GM19035 (cell line): ENCODE data around the gene CENPI.
"Not testable (repeated sequence)": the region's sequence is repeated elsewhere in the genome, so short reads cannot be mapped to it uniquely, and the experiment has no call there.

ENCODE experiments used
- ATAC-seq: cut with Tn5 transposase; IDR thresholded peaks from one replicate; pipeline ENCODE4 v1.9.1; 2021; ENCODE audit not compliant: unreplicated experiment

CENPI gene

DNA sequence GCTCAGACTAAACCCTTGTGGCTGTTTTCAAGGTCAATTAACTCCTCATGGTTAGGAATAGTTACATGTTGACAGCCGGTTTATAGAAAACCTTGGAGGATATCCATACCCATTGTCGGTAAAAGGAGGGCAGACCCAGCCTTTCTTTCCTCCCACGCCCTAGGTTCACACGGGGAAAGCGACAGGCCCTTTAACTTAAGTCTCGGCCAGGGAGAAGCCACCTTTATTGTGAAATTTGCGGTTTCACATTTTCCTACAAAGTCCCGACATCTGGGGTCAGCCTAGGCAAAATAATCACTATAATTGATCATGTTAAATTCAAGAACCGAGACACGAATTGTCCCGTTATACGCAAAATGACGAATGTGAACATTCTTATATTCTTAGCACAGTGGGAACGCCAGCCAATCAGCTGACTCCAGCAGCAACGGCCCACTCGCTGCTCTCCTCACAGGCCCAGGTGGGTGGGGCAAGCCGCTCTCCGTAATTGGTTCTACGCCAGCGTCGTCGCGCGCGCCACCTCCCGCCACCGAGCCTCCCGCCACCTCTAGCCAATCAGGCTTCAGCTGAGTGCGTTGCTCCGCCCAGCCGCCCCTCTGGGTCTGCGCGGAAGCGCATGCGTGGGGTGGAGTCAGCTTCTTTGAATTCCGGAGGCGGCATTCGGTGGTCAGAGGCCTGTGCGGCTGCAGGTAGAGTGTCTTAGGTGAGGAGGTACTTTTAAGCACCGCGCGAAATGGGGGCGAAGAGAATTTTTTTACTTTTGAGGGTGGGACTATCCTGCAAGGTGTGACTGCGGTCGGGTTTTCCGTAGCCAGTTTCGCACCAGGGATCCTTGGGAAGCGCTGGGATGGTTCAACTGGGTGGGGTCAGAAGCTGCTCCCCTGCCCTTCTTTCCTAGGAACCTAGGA, at the start of gene CENPI:
CENPI (plus strand) TSS at position 659 of the 908 bp plus-strand sequence. CDS start 2,867 bp downstream, outside the sequence.
- ATAC-seq: peak; percentile 100

GRCh38 chrX:101051153-101051548, 46.9 kb upstream of the CENPI start:
- peak; percentile 9 for ATAC-seq

DNA sequence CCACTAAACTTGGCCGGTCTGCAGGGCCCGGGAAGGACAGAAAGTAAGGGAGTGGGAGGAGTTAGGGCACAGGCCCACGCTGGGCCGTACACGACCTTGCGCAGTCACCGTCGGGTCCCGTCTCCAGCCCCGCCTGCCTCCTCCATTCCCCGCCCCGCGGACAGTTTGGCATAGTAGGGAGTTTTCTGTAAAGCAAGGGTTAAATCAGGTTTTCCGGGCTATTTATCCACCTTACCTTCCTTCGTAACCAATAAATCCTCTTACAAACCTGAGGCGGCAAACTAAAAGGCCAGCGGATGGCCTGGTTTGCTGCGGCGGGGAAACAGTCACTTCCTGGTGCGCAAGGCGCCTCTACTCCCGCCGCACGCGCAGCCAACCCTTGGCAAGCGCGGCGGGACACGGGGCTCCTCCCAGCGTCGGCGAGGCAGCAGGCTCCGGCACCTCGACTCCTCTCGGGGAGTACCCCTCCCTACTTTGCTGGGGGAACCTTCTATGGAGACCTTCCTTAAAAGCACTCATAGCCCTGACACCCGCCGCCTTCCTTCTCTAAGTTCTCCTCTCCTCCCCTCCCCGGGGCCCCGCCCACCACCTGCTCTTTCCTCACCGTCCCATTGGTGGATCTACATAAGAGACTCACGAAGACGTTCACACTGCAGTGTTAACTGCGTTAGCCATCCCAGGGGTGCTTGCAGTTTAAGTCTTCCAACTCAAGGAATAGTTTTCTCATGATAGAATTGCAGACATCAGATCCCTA, 46.3 kb upstream of the CENPI start, which contains the start of gene TRMT2B:
TRMT2B (minus strand) TSS at position 563 of the 754 bp plus-strand sequence. CDS start 9,822 bp downstream, outside the sequence.
- peak; percentile 92 for ATAC-seq

GRCh38 chrX:101056551-101056950, 41.5 kb upstream of the CENPI start:
- not testable (repeated sequence) for ATAC-seq

DNA sequence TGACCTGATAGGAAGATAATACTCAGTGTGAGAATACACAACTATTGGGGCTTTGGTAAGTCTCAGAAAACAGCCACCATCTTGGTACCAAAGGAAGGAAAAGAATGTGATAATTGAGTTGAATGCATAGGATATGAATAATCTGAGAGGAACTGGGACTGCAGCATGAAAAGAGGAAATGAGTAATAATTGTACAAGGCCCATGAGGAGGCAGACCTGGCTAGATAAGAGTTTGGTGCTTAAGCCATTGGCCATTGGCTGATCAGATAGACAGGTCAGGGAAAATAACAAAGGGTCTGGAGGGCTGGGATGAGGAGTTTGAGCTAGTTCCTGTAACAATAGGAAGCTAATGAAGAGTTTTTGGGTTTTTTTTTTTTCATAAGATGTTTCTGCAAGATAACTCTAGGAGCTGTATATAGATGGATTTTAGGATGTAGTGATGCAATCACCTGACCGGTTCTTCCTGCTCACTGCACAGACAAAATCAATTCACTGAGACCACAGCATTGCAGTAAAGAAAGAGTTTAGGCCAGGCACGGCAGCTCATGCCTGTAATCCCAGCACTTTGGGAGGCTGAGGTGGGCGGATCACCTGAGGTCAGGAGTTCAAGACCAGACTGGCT, 40.8 kb upstream of the CENPI start:
- peak; percentile 94 for ATAC-seq

DNA sequence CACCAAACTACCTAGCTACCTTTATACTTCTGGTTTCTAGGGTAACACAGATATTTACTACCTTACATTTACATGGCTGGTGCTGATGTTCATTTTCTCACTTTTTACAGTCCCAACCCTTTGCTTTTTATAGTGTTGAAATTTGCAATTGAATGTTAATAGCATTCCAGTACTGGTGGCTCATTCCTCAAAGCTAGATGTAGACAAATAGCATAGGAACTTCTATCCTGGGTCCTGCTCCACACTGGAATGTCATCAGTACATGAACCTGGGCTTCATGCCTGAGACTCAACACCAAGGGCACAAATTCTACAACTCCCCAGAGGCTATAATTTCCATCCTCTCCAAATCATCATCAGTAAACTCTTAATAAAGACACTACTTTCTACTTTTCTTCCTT, 35.8 kb upstream of the CENPI start:
- ATAC-seq: no peak

- no peak for ATAC-seq
These were observed 26.4 kb upstream of the CENPI start for GRCh38 chrX:101071582-101071981.

- ATAC-seq: no peak
These were observed 19.0 kb upstream of the CENPI start, which contains the start of gene TMEM35A for GRCh38 chrX:101078716-101079598. TMEM35A (plus strand) TSS chrX:101078879; CDS start chrX:101079003, 124 bp downstream.

DNA sequence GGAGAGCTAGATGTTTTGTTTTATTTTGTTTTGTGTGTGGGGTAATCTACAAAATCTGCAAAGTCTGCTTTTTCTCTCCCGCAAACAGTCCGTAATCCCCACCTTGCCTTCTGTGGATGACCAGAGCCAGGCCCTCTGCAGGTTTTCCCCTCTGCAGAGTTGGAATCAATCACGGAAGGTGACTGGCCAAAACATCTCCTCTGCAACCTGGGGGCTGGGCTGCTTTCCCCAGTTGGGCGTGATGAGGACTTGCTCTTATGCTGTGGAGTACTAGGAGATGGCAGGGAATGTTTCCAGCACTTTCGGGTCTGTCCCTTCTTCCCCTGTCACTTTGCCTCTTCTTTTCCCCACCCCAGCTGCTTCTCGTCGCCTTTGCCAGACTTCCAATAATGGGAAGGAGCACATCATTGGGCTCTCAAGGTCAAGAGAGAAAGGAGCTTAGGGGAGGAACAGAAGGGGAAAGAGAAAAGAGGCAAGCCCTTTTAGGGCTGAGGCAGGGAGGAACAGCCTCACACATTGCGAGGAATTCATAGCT, 18.2 kb upstream of the CENPI start:
- no peak for ATAC-seq

GRCh38 chrX:101080326-101081124, 17.5 kb upstream of the CENPI start:
- no peak for ATAC-seq

GRCh38 chrX:101081231-101081630, 16.8 kb upstream of the CENPI start:
- no peak for ATAC-seq

DNA sequence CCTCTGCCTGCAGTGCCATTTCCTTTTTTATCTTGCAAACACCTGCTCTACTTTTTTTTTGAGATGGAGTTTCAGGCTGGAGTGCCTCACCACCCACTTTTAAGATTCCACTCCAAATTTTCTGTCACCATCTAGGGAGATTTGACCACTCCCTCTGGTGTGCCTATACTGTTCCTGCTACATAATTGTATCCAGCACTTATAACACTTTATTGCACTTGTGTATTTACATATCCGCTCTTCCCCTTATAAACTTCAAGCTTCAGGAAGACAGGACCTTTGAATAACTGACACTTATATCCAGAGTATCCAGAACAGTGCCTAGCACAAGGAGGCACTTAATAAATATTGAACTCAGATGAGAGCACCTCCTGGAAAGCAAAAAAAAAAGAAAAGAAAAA, 6.2 kb upstream of the CENPI start:
- no peak for ATAC-seq

DNA sequence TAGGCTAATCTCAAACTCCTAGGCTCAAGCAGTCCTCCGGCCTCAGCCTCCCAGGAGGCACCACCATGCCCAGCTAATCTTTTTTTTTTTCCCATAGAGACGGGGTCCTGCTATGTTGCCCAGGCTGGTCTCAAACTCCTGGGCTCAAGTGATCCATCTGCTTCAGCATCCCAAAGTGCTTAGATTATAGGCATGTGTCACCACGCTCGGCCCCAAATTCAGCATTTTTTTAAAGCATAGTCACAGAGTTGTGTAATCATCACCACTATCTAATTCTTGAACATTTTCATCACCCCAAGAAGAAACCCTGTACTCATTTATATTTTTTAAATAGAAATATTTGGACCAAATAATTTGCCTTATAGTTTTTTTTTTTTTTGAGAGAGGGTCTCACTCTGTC, 10.3 kb downstream of the CENPI start:
- no peak for ATAC-seq

GRCh38 chrX:101117701-101118100, 19.7 kb downstream of the CENPI start:
- ATAC-seq: no peak

DNA sequence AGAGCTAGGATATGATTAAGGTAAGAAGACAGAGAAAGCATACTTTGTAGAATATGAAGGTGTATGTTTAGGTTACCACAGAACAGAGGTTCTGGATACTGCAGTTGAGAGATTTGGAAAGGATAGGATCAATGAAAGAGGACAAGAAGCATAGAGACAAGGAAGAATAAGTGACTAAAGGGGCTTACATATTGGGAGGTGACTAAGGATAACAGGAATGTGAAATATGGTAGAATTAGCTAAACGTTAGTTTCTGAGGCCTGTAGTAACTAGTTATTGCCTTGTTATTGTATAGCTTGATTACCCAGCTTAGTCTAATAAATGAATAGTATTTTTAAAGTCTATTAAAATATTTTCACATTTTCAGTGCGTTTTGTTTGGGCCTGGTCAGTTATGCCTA, 38.2 kb downstream of the CENPI start:
- ATAC-seq: no peak
